NCI-H1930 (cell line): ENCODE results near the gene MGAT3.
"Not testable (repeated sequence)": the region's sequence is repeated elsewhere in the genome, so short reads cannot be mapped to it uniquely, and the experiment has no call there.

Source experiments
- DNase-seq, 2 experiments: peaks; one replicate each; lab custom pipeline; 2025; lab: John Stamatoyannopoulos, UW

The MGAT3 gene

GRCh38 chr22:39490135-39490798 lies 33.5 kb downstream of the MGAT3 start:
- peak; percentile 47 to 62 for DNase-seq

GRCh38 chr22:39490966-39491680 lies 34.3 kb downstream of the MGAT3 start:
- DNase-seq: no peak

- no peak for DNase-seq
These were observed 34.9 kb downstream of the MGAT3 start for GRCh38 chr22:39491696-39492095.

- no peak for DNase-seq
These were observed 35.4 kb downstream of the MGAT3 start for GRCh38 chr22:39492186-39492585.

GRCh38 chr22:39493759-39494158 lies 36.9 kb downstream of the MGAT3 start:
- DNase-seq: no peak

GRCh38 chr22:39494471-39495120 lies 37.8 kb downstream of the MGAT3 start:
- DNase-seq: no peak

- DNase-seq: peak; percentile 56 to 58
These were observed 39.5 kb downstream of the MGAT3 start for GRCh38 chr22:39496131-39496838.

GRCh38 chr22:39497429-39497828 lies 40.6 kb downstream of the MGAT3 start:
- DNase-seq: no peak

GRCh38 chr22:39498368-39498767 lies 41.6 kb downstream of the MGAT3 start:
- no peak for DNase-seq

GRCh38 chr22:39498802-39499201 lies 42.0 kb downstream of the MGAT3 start:
- no peak for DNase-seq

- no peak for DNase-seq
These were observed 43.3 kb downstream of the MGAT3 start for GRCh38 chr22:39500101-39500500.

GRCh38 chr22:39501644-39502108 lies 44.9 kb downstream of the MGAT3 start:
- DNase-seq: no peak

- DNase-seq: peak; percentile 94 to 95
These were observed 45.4 kb downstream of the MGAT3 start, which contains the start of gene MIEF1 for GRCh38 chr22:39502109-39502788. Gene MIEF1, plus strand, starts transcription at chr22:39502290. Its CDS starts 9,005 bp downstream, at chr22:39511295.

GRCh38 chr22:39502789-39503409 lies 46.1 kb downstream of the MGAT3 start:
- no peak for DNase-seq

- no peak for DNase-seq
These were observed 46.8 kb downstream of the MGAT3 start for GRCh38 chr22:39503630-39504029.

GRCh38 chr22:39504071-39504470 lies 47.3 kb downstream of the MGAT3 start:
- DNase-seq: no peak

- DNase-seq: not testable (repeated sequence)
These were observed 50.2 kb downstream of the MGAT3 start for GRCh38 chr22:39507021-39507420.

- DNase-seq: no peak
These were observed 51.6 kb downstream of the MGAT3 start for GRCh38 chr22:39508393-39508792.

- no peak for DNase-seq
These were observed 53.8 kb downstream of the MGAT3 start for GRCh38 chr22:39510529-39511149.

- no peak for DNase-seq
These were observed 54.4 kb downstream of the MGAT3 start for GRCh38 chr22:39511226-39511625.

- no peak for DNase-seq
These were observed 55.2 kb downstream of the MGAT3 start for GRCh38 chr22:39512026-39512425.
